AG04449 (cell line): ENCODE measurements around the gene KNG1.
"Not testable (repeated sequence)": the region's sequence is repeated elsewhere in the genome, so short reads cannot be mapped to it uniquely, and the experiment has no call there.

ENCODE experiments used
- CTCF ChIA-PET: fragments of 350-600 bp; formaldehyde crosslinking; extraction: SDS; loops from one replicate; lab custom pipeline; 2021; ENCODE audit warnings: antibody characterized with exemption; lab: Yijun Ruan, JAX
- POLR2A ChIA-PET: fragments of 400-600, 350-600 bp; formaldehyde crosslinking; extraction: SDS; loops from one replicate; lab custom pipeline; 2020; ENCODE audit warnings: antibody characterized with exemption, inconsistent platforms; lab: Yijun Ruan, JAX
- DNase-seq: peaks from one replicate; pipeline ENCODE4 v3.0.0-alpha.2; 2010; ENCODE audit warnings: low read depth, low spot score
- H3K4me3 ChIP-seq: 2 replicates; pipeline ENCODE4 v1.5.1; 2011; ENCODE audit warnings: low read depth, mild to moderate bottlenecking, control low read depth, low read length
- CTCF ChIP-seq: IDR thresholded peaks from one replicate; pipeline ENCODE4 v1.5.1; 2011; ENCODE audit warnings: mild to moderate bottlenecking, moderate library complexity, low read length, control low read depth, inconsistent platforms; ENCODE audit not compliant: insufficient read depth; ENCODE audit errors: missing control alignments

KNG1 gene

GRCh38 chr3:186705882-186706780, 11.0 kb upstream of the KNG1 start:
- H3K4me3 ChIP-seq = no peak overlapping the region
- TF ChIP-seq CTCF = no peak
- ChIA-PET POLR2A (no interaction called here), CTCF (no interaction called here)
- no peak for DNase-seq

- TF ChIP-seq CTCF = no peak
- CTCF ChIA-PET = no interaction called here
- DNase-seq = no peak
- POLR2A ChIA-PET = no interaction called here
- H3K4me3 ChIP-seq = no peak overlapping the region
Measured at GRCh38 chr3:186708983-186709679, 8.0 kb upstream of the KNG1 start.

GRCh38 chr3:186710694-186711093, 6.5 kb upstream of the KNG1 start:
- CTCF ChIA-PET, H3K4me3 ChIP-seq, POLR2A ChIA-PET, DNase-seq: not testable (repeated sequence)

GRCh38 chr3:186713499-186713898, 3.7 kb upstream of the KNG1 start:
- no peak for DNase-seq
- CTCF ChIA-PET = no interaction called here
- TF ChIP-seq CTCF = no peak

GRCh38 chr3:186719945-186720739, 3.0 kb downstream of the KNG1 start:
- ChIA-PET POLR2A (no interaction called here), CTCF (no interaction called here)
- TF ChIP-seq CTCF = no peak

More at GRCh38 chr3:186713499-186713898, 3.7 kb upstream of the KNG1 start:
- no peak overlapping the region for H3K4me3 ChIP-seq
- POLR2A ChIA-PET = no interaction called here

GRCh38 chr3:186722457-186722856, 5.3 kb downstream of the KNG1 start:
- CTCF ChIA-PET = interaction anchor here (0.7 kb wide), 1 partner anchor 327 kb away, joined by 3 read pairs; no protein-coding TSS in a partner anchor

More at GRCh38 chr3:186719945-186720739, 3.0 kb downstream of the KNG1 start:
- no peak for DNase-seq
- no peak overlapping the region for H3K4me3 ChIP-seq

More at GRCh38 chr3:186722457-186722856, 5.3 kb downstream of the KNG1 start:
- H3K4me3 ChIP-seq = no peak overlapping the region
- DNase-seq = no peak
- POLR2A ChIA-PET = no interaction called here
- peak; percentile 26 for TF ChIP-seq CTCF
